Gastrocnemius medialis (tissue), 4 donors: ENCODE results near the gene REEP1. TPM values are rescaled to one million over a fixed set of nuclear protein-coding genes. Genes with fewer than 3 reads are reported as not detected.
A peak's percentile ranks its signal among the peaks of the same experiment; 100 is the strongest.

Experiments used
- ATAC-seq, 2 donors: fragments of 150-250 bp; one replicate each; pipeline ENCODE4 v1.9.1; 2016
- DNase-seq, 2 donors: peaks; one replicate each; pipeline ENCODE4 v3.0.0-alpha.2; 2019
- H3K27ac ChIP-seq, 4 donors: fragments of 200-600 bp; sonication (generic); 1 replicate in 1 of 4; 2 replicates in 3 of 4; pipeline ENCODE4 v1.5.1; 2016 to 2018; ENCODE audit warnings: mild to moderate bottlenecking in 2 of 4, moderate library complexity in 1 of 4
- H3K27me3 ChIP-seq, 3 donors: fragments of 200-600 bp; sonication (generic) in 2 of 3; 1 replicate in 1 of 3; 2 replicates in 2 of 3; pipeline versions ENCODE4 v1.5.1 to v1.6.0; 2016 to 2019; ENCODE audit warnings: mild to moderate bottlenecking in 1 of 3, moderate library complexity in 1 of 3
- H3K36me3 ChIP-seq, 2 donors: fragments of 200-600 bp; sonication (generic) in 1 of 2; one replicate each; pipeline ENCODE4 v1.5.1; 2017 to 2018
- H3K4me1 ChIP-seq, 2 donors: fragments of 200-600 bp; sonication (generic) in 1 of 2; one replicate each; pipeline ENCODE4 v1.5.1; 2016 to 2017; ENCODE audit warnings: mild to moderate bottlenecking in 2 of 2
- H3K4me3 ChIP-seq, 4 donors: fragments of 200-600 bp; sonication (generic) in 3 of 4; 1 replicate in 1 of 4; 2 replicates in 3 of 4; pipeline ENCODE4 v1.5.1; 2016 to 2019; ENCODE audit warnings: mild to moderate bottlenecking in 2 of 4
- H3K9me3 ChIP-seq, 3 donors: fragments of 200-600 bp; sonication (generic) in 2 of 3; 1 replicate in 1 of 3; 2 replicates in 2 of 3; pipeline ENCODE4 v1.5.1; 2016 to 2019
- POLR2A ChIP-seq, 2 donors: fragments of 450-650 bp; IDR thresholded peaks; one replicate each; pipeline ENCODE4 v1.6.1; 2017; ENCODE audit warnings: antibody characterized with exemption in 2 of 2, mild to moderate bottlenecking in 2 of 2, moderate library complexity in 2 of 2
- in situ Hi-C, 4 donors: fragments of 200-750 bp; cut with MboI; loops; one replicate each; pipeline versions ENCODE4 v1.15.0 to v1.8.0; 2017; ENCODE audit warnings: low sequenced_read_pairs in 4 of 4
- intact Hi-C: fragments of 100-400 bp; cut with DNase I; formaldehyde crosslinking; loops from one replicate; pipeline ENCODE4 v1.15.1; 2023; ENCODE audit warnings: low total_unique reads
- total RNA-seq, 4 donors: library from RNA; depleted of rRNA; stranded (reverse); fragments of >200 nt; gene quantifications; one replicate each; pipeline versions ENCODE4 v1.1.0 to v1.2.3, GENCODE V29; 2016
- TF ChIP-seq, protein P1 (sequence below), 5 experiments: fragments of 450-650 bp in 3 of 5; fragments of 200-600 bp in 2 of 5; sonication (generic) in 2 of 5; IDR thresholded peaks in 4 of 5; conservative IDR thresholded peaks in 1 of 5; 1 replicate in 4 of 5; 2 replicates in 1 of 5; pipeline ENCODE4 v1.5.1; 2016 to 2019; ENCODE audit warnings: antibody characterized with exemption in 5 of 5, mild to moderate bottlenecking in 3 of 5, moderate library complexity in 3 of 5

Gene REEP1
- total RNA-seq, 4 donors from 2014 or later, result 4.2 to 16.0 (median 6.3) TPM

DNA sequence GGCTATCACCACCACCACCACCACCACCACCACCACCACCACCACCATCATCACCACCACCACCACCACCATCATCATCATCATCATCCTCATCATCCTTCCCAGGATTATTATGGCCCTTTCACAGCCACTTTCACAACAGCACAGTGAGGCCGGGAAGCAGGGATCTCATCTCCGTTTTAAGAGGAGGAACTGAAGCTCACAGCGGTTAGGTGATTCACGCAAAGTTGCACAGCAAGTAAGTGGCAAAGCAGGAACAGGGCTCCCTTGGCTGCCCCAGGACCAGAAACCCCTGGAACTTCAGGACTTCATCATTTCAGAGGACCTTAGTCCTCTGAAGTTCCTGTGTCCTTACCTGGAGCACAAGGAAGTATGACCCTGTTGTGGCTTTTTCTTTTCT lies 111.4 kb downstream of the REEP1 start:
- no peaks in the 10 kb centered on the region for H3K27me3 ChIP-seq
- intact Hi-C loops, result loop anchor here (10.0 kb wide), 2 partner anchors 219 to 399 kb away; partner anchors contain the start of genes KDM3A and RNF103

DNA sequence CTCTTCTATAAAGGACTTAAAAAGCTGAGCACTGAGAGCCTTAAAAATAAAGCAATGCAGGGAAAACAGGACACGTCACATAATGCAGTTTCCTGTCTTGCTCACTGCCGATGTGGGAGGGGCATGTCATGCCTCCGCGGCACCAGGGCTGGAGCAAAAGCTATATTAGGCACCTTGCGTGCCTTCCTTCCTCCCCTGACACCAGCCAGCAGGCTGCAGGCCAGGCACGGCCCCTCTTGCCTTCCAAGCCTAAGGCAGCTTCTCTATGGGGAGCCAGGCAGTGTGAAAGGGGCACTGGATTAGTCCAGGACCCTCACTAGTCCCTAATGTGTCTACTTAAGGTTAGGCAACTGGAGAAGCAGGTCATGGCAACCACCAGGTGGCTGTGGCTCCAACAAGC lies 111.8 kb downstream of the REEP1 start:
- no peak for TF ChIP-seq POLR2A (IDR thresholded peaks at IDR 0.05)
- TF ChIP-seq, protein P1, sequence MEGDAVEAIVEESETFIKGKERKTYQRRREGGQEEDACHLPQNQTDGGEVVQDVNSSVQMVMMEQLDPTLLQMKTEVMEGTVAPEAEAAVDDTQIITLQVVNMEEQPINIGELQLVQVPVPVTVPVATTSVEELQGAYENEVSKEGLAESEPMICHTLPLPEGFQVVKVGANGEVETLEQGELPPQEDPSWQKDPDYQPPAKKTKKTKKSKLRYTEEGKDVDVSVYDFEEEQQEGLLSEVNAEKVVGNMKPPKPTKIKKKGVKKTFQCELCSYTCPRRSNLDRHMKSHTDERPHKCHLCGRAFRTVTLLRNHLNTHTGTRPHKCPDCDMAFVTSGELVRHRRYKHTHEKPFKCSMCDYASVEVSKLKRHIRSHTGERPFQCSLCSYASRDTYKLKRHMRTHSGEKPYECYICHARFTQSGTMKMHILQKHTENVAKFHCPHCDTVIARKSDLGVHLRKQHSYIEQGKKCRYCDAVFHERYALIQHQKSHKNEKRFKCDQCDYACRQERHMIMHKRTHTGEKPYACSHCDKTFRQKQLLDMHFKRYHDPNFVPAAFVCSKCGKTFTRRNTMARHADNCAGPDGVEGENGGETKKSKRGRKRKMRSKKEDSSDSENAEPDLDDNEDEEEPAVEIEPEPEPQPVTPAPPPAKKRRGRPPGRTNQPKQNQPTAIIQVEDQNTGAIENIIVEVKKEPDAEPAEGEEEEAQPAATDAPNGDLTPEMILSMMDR (IDR thresholded peaks at IDR 0.05 in 4 of 5, conservative IDR thresholded peaks at IDR 0.05 in 1 of 5), result no peak
- no peaks in the 10 kb centered on the region for H3K36me3 ChIP-seq
- ATAC-seq (peak; percentile 65 to 76), DNase-seq (peak; percentile 28 to 62)
- peak overlapping the region; percentile 68 to 84 (median 79) for H3K27ac ChIP-seq
- peak overlapping the region in 3 of 4 donors; percentile 20 to 30 (median 28) for H3K4me3 ChIP-seq
- in situ Hi-C loops (loop anchor here in 1 of 4 donors (10.0 kb wide), 1 partner anchor 139 kb away; no protein-coding TSS in a partner anchor), intact Hi-C loops (loop anchor here (10.0 kb wide), 2 partner anchors 219 to 399 kb away; partner anchors contain the start of genes KDM3A and RNF103)
- H3K9me3 ChIP-seq, result no peaks in the 10 kb centered on the region
- H3K27me3 ChIP-seq, result no peaks in the 10 kb centered on the region
- H3K4me1 ChIP-seq, result peaks cover 36% of the 10 kb centered on the region in 2 donors

More for the DNA sequence above, 111.4 kb downstream of the REEP1 start:
- Histone ChIP-seq H3K4me3 (no peak overlapping the region), H3K36me3 (no peaks in the 10 kb centered on the region), H3K9me3 (no peaks in the 10 kb centered on the region), H3K27ac (peak overlapping the region; percentile 68 to 84 (median 79)), H3K4me1 (peaks cover 33% of the 10 kb centered on the region in 2 donors)
- ATAC-seq, result no peak
- TF ChIP-seq, protein P1 (IDR thresholded peaks at IDR 0.05 in 4 of 5, conservative IDR thresholded peaks at IDR 0.05 in 1 of 5), result no peak
- in situ Hi-C loops, result loop anchor here in 1 of 4 donors (10.0 kb wide), 1 partner anchor 139 kb away; no protein-coding TSS in a partner anchor
- no peak for DNase-seq

DNA sequence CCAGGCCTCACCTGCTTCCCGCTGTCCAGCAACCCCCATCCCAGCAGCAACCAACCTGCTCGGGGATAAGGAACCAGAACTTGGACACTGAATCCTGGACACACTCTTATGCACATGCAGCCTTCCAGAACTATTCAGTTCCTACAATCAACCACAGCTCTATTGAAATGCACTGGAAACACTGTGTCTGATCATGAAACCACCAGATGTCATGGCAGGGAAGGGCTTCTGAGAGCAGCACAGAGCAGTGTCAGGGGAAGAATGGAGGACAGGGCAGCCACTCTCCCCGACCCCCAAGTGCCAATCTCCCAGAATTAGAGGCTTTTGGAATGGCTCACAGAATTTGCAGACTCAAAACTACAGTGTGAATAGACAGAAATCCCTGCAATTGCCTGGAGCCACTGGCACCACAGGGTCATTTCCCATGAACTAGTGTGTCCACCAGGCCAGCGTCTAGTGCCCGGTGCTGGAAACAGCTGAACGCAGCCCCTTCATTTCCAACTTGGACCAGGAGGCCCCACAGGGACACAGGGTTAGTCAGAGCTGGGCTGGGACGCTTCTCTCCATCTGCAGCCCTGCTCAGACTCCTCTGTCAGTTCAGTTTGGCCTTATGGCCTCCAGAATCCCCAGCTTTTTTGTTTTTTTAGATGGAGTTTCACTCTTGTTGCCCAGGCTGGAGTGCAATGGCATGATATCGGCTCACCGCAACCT lies 112.6 kb downstream of the REEP1 start:
- Histone ChIP-seq H3K27ac (peak overlapping the region; percentile 68 to 84 (median 79)), H3K27me3 (no peaks in the 10 kb centered on the region), H3K9me3 (no peaks in the 10 kb centered on the region), H3K36me3 (no peaks in the 10 kb centered on the region), H3K4me3 (peak overlapping the region in 3 of 4 donors; percentile 20 to 30 (median 28)), H3K4me1 (peaks cover 36 to 39% of the 10 kb centered on the region in 2 donors)
- intact Hi-C loops, result loop anchor here (10.0 kb wide), 2 partner anchors 220 to 400 kb away; partner anchors contain the start of genes KDM3A and RNF103
- TF ChIP-seq, protein P1 (IDR thresholded peaks at IDR 0.05 in 4 of 5, conservative IDR thresholded peaks at IDR 0.05 in 1 of 5), result no peak
- no peak for TF ChIP-seq POLR2A (IDR thresholded peaks at IDR 0.05)
- in situ Hi-C loops, result loop anchor here in 3 of 4 donors (5.0 to 25.0 kb wide), 4 partner anchors 140 to 388 kb away; partner anchors contain the start of genes CHMP3 (in 1 of the 3) and RNF103 (in 1 of the 3)
- ATAC-seq (no peak), DNase-seq (no peak)

DNA sequence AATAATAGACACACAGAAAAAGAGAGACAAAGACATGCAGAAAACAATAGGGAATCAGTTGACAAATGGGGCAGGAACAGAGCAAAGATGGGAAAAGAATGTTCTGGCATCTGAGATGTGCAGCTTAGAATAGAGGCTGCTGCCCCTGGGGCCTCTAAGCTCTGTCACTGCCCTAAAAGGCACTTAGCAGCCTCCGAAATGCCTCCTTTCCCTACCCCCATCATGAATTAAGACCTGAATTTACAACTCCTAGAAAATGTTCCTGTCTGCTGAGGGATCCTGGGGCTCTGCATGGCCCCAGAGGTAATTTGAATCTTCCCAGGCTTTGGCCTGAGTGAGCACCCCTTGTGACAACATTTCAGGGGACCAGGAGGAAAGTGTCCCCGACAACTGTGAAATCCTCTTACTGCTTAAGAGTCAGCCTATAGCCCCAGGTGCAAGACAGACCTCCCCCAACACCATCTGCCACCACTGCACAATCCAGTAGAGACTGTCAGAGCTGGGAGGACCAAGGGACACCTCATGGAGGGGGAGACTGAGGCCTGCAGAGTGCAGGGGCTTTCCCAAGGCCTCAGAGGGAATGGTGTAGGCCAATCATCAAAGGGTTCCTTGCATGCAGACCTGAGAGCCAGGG lies 113.4 kb downstream of the REEP1 start:
- in situ Hi-C loops, result loop anchor here in 3 of 4 donors (5.0 to 25.0 kb wide), 4 partner anchors 141 to 388 kb away; partner anchors contain the start of genes CHMP3 (in 1 of the 3) and RNF103 (in 1 of the 3)
- no peaks in the 10 kb centered on the region for H3K27me3 ChIP-seq
- H3K27ac ChIP-seq, result peak overlapping the region; percentile 68 to 84 (median 79)
- no peak for TF ChIP-seq POLR2A (IDR thresholded peaks at IDR 0.05)
- TF ChIP-seq, protein P1 (IDR thresholded peaks at IDR 0.05 in 4 of 5, conservative IDR thresholded peaks at IDR 0.05 in 1 of 5), result no peak
- ATAC-seq (no peak), DNase-seq (no peak)
- H3K4me1 ChIP-seq, result peaks cover 36 to 39% of the 10 kb centered on the region in 2 donors
- H3K9me3 ChIP-seq, result no peaks in the 10 kb centered on the region
- intact Hi-C loops, result loop anchor here (10.0 kb wide), 2 partner anchors 221 to 401 kb away; partner anchors contain the start of genes KDM3A and RNF103
- no peaks in the 10 kb centered on the region for H3K36me3 ChIP-seq
- no peak overlapping the region for H3K4me3 ChIP-seq
